Measurements from ENCODE around the gene TAF4B. TPM values are rescaled to one million over a fixed set of nuclear protein-coding genes. Genes with fewer than 3 reads are reported as not detected.

TAF4B gene
- total and polyA plus RNA-seq, 2 donors (not counting 1 experiment from before 2014, with no cell fraction given) = 10.5 to 16.1 TPM

- no peaks in the 10 kb centered on the region for H3K36me3 ChIP-seq (replicated peaks in 1 of 2; ENCODE audit: control extremely low read depth in 1 of 2, control insufficient read depth in 1 of 2, extremely low read depth in 1 of 2, insufficient read depth in 2 of 2, low read length in 1 of 2)
- no peak overlapping the region for H3K27ac Mint-ChIP-seq
- ATAC-seq (ENCODE audit: low read depth) = no peak
- H3K27ac ChIP-seq (ENCODE audit: low read length in 2 of 2) = no peak overlapping the region
- peaks cover 30% of the 10 kb centered on the region for H3K4me1 Mint-ChIP-seq
- H3K4me3 ChIP-seq (ENCODE audit: control extremely low read depth in 1 of 5, extremely low read depth in 1 of 5, insufficient read depth in 1 of 5, low read depth in 2 of 5, low read length in 4 of 5) = no peak overlapping the region
- H3K27me3 ChIP-seq (replicated peaks in 1 of 4; ENCODE audit: control extremely low read depth in 1 of 4, control insufficient read depth in 3 of 4, insufficient read depth in 4 of 4, low read length in 3 of 4) = no peaks in the 10 kb centered on the region
- CTCF ChIA-PET = interaction anchor here (0.7 kb wide), 1 partner anchor 60 kb away, joined by 3 read pairs; no protein-coding TSS in a partner anchor
- H3K9me3 Mint-ChIP-seq (ENCODE audit: insufficient read depth) = no peaks in the 10 kb centered on the region
- no peak overlapping the region for H3K9ac ChIP-seq (ENCODE audit: low read length)
- 83% methylated on average over 1 of the region's 2 CpGs for WGBS (ENCODE audit: insufficient coverage)
- intact Hi-C loops (cut with micrococcal nuclease) = no loop called here
- DNase-seq = no peak
- no peaks in the 10 kb centered on the region for H3K27me3 Mint-ChIP-seq
- H3K79me2 ChIP-seq (ENCODE audit: control insufficient read depth, insufficient read depth, low read length) = no peaks in the 10 kb centered on the region
- no peak overlapping the region for H2AFZ ChIP-seq (ENCODE audit: insufficient read depth, low read depth, low read length, poor library complexity, severe bottlenecking)
- peaks cover 12 to 18% of the 10 kb centered on the region in 2 donors for H3K4me1 ChIP-seq (ENCODE audit: control insufficient read depth in 2 of 2, insufficient read depth in 2 of 2, low read length in 2 of 2)
- no peak overlapping the region for H3K4me3 Mint-ChIP-seq
- no peak overlapping the region for H3K4me2 ChIP-seq (replicated peaks; ENCODE audit: low read depth, low read length, poor library complexity, severe bottlenecking)
- no peaks in the 10 kb centered on the region for H4K20me1 ChIP-seq (ENCODE audit: control insufficient read depth, insufficient read depth, low read length, poor library complexity, severe bottlenecking)
- POLR2A ChIA-PET = no interaction called here
- TF ChIP-seq EZH2 (IDR thresholded peaks at IDR 0.05; ENCODE audit: borderline replicate concordance, insufficient read depth, low read depth, low read length, poor library complexity, severe bottlenecking) (no peak), CTCF (IDR thresholded peaks at IDR 0.05) (peak; percentile 29)
- H3K9me3 ChIP-seq (ENCODE audit: control extremely low read depth in 1 of 3, control insufficient read depth in 2 of 3, insufficient read depth in 1 of 3, low read length in 2 of 3) = peaks cover 0 to 3% (median 0%) of the 10 kb centered on the region in 3 donors
Observed at GRCh38 chr18:26185267-26185666, 41.0 kb upstream of the TAF4B start.

- no peaks in the 10 kb centered on the region for H3K79me2 ChIP-seq (ENCODE audit: control insufficient read depth, insufficient read depth, low read length)
- H3K9ac ChIP-seq (ENCODE audit: low read length) = peak overlapping the region; percentile 56
- Mint-ChIP-seq H3K9me3 (ENCODE audit: insufficient read depth) (no peaks in the 10 kb centered on the region), H3K27me3 (no peaks in the 10 kb centered on the region), H3K27ac (peak overlapping the region; percentile 80), H3K4me1 (peaks cover 32% of the 10 kb centered on the region), H3K4me3 (peak overlapping the region; percentile 57)
- 20% methylated on average over 6 of the region's 8 CpGs for WGBS (ENCODE audit: insufficient coverage)
- no peak for TF ChIP-seq EZH2 (IDR thresholded peaks at IDR 0.05; ENCODE audit: borderline replicate concordance, insufficient read depth, low read depth, low read length, poor library complexity, severe bottlenecking)
- TF ChIP-seq CTCF (IDR thresholded peaks at IDR 0.05) = no peak
- no peaks in the 10 kb centered on the region for H3K27me3 ChIP-seq (replicated peaks in 1 of 4; ENCODE audit: control extremely low read depth in 1 of 4, control insufficient read depth in 3 of 4, insufficient read depth in 4 of 4, low read length in 3 of 4)
- intact Hi-C loops (cut with micrococcal nuclease) = loop anchor here (1.0 to 2.0 kb wide), 3 partner anchors 36 to 100 kb away; partner anchors contain the start of genes SS18 and TAF4B
- peaks cover 0 to under 1% (median 0%) of the 10 kb centered on the region in 3 donors for H3K9me3 ChIP-seq (ENCODE audit: control extremely low read depth in 1 of 3, control insufficient read depth in 2 of 3, insufficient read depth in 1 of 3, low read length in 2 of 3)
- CTCF ChIA-PET = interaction anchor here (0.8 to 1.1 kb wide), 3 partner anchors 8 to 270 kb away, joined by 3 to 4 read pairs (median 3); no protein-coding TSS in a partner anchor
- H3K36me3 ChIP-seq (replicated peaks in 1 of 2; ENCODE audit: control extremely low read depth in 1 of 2, control insufficient read depth in 1 of 2, extremely low read depth in 1 of 2, insufficient read depth in 2 of 2, low read length in 1 of 2) = no peaks in the 10 kb centered on the region
- ATAC-seq (ENCODE audit: low read depth) = peak; percentile 93
- DNase-seq = peak; percentile 79
- H2AFZ ChIP-seq (ENCODE audit: insufficient read depth, low read depth, low read length, poor library complexity, severe bottlenecking) = peak overlapping the region; percentile 57
- peaks cover 20 to 26% of the 10 kb centered on the region in 2 donors for H3K4me1 ChIP-seq (ENCODE audit: control insufficient read depth in 2 of 2, insufficient read depth in 2 of 2, low read length in 2 of 2)
- peak overlapping the region in 4 of 5 experiments; percentile 11 to 59 (median 18) for H3K4me3 ChIP-seq (ENCODE audit: control extremely low read depth in 1 of 5, extremely low read depth in 1 of 5, insufficient read depth in 1 of 5, low read depth in 2 of 5, low read length in 4 of 5)
- peak overlapping the region; percentile 59 to 90 for H3K27ac ChIP-seq (ENCODE audit: low read length in 2 of 2)
- POLR2A ChIA-PET = interaction anchor here (0.9 kb wide), 1 partner anchor 36 kb away, joined by 4 read pairs; the partner anchor contains the start of gene TAF4B
- H4K20me1 ChIP-seq (ENCODE audit: control insufficient read depth, insufficient read depth, low read length, poor library complexity, severe bottlenecking) = no peaks in the 10 kb centered on the region
- H3K4me2 ChIP-seq (replicated peaks; ENCODE audit: low read depth, low read length, poor library complexity, severe bottlenecking) = peak overlapping the region; percentile 78
Observed at GRCh38 chr18:26190506-26190905, 35.7 kb upstream of the TAF4B start.
